Smooth muscle cell (in vitro differentiated cells): ENCODE data around the gene DEDD. TPM values are rescaled to one million over a fixed set of nuclear protein-coding genes. Genes with fewer than 3 reads are reported as not detected.
A peak's percentile ranks its signal among the peaks of the same experiment; 100 is the strongest.

Experiments used
- DNase-seq: peaks from one replicate; lab custom pipeline; 2025; ENCODE audit not compliant: unreplicated experiment; lab: John Stamatoyannopoulos, UW
- H2AFZ ChIP-seq: fragments of 200-600 bp; sonication (generic); 2 replicates; pipeline ENCODE4 v1.6.0; 2016; ENCODE audit warnings: antibody characterized with exemption, low read depth, mild to moderate bottlenecking
- H3F3A ChIP-seq: fragments of 200-600 bp; sonication (generic); 2 replicates; pipeline ENCODE4 v1.6.0; 2017; ENCODE audit warnings: antibody characterized with exemption, low read depth
- H3K27ac ChIP-seq: fragments of 200-600 bp; sonication (generic); 2 replicates; pipeline ENCODE4 v1.5.1; 2016; ENCODE audit warnings: low read depth, mild to moderate bottlenecking
- H3K27me3 ChIP-seq: fragments of 200-600 bp; sonication (generic); 2 replicates; pipeline ENCODE4 v1.6.1; 2016; ENCODE audit warnings: low read depth, mild to moderate bottlenecking
- H3K36me3 ChIP-seq: fragments of 200-600 bp; sonication (generic); 2 replicates; pipeline ENCODE4 v1.5.1; 2016; ENCODE audit warnings: low read depth
- H3K4me1 ChIP-seq: fragments of 200-600 bp; sonication (generic); 2 replicates; pipeline ENCODE4 v1.5.1; 2016; ENCODE audit warnings: low read depth
- H3K4me2 ChIP-seq: fragments of 200-600 bp; sonication (generic); 2 replicates; pipeline ENCODE4 v1.6.0; 2016; ENCODE audit warnings: mild to moderate bottlenecking
- H3K4me3 ChIP-seq: fragments of 200-600 bp; sonication (generic); 2 replicates; pipeline ENCODE4 v1.5.1; 2016; ENCODE audit warnings: mild to moderate bottlenecking
- H3K79me2 ChIP-seq: fragments of 200-600 bp; sonication (generic); 2 replicates; pipeline ENCODE4 v1.6.0; 2016; ENCODE audit warnings: low read depth, mild to moderate bottlenecking
- H3K9ac ChIP-seq: fragments of 200-600 bp; sonication (generic); 2 replicates; pipeline ENCODE4 v1.6.0; 2016; ENCODE audit warnings: low read depth
- H3K9me3 ChIP-seq: fragments of 200-600 bp; sonication (generic); replicated peaks from 2 replicates; pipeline ENCODE4 v1.5.1; 2016; ENCODE audit warnings: low read depth
- H4K20me1 ChIP-seq: fragments of 200-600 bp; sonication (generic); 2 replicates; pipeline ENCODE4 v1.6.0; 2016; ENCODE audit warnings: low read depth
- CTCF ChIP-seq: fragments of 200-600 bp; sonication (generic); IDR thresholded peaks from 2 replicates; pipeline ENCODE4 v1.5.1; 2017; ENCODE audit warnings: borderline replicate concordance, mild to moderate bottlenecking, antibody characterized with exemption; ENCODE audit not compliant: insufficient read depth, poor library complexity, severe bottlenecking
- WGBS: methylation state at CpG from one replicate; pipeline ENCODE4 v1.1.7; 2016; ENCODE audit warnings: low lambda C conversion rate; 5-methylcytosine and 5-hydroxymethylcytosine counted together
- polyA plus RNA-seq: library from polyadenylated mRNA; unstranded; fragments of >200 nt; fragmentation: Nextera tagmentation; extraction: Ambion mirVana; gene quantifications from 2 replicates; pipeline ENCODE4 v1.2.1, GENCODE V29; 2016
- total RNA-seq: library from RNA; depleted of rRNA; stranded (reverse); fragments of >200 nt; gene quantifications from 2 replicates; pipeline ENCODE4 v1.2.3, GENCODE V29; 2014

DEDD gene
- total and polyA plus RNA-seq, 2 experiments from 2014 or later = 36.3 to 38.6 TPM

DNA sequence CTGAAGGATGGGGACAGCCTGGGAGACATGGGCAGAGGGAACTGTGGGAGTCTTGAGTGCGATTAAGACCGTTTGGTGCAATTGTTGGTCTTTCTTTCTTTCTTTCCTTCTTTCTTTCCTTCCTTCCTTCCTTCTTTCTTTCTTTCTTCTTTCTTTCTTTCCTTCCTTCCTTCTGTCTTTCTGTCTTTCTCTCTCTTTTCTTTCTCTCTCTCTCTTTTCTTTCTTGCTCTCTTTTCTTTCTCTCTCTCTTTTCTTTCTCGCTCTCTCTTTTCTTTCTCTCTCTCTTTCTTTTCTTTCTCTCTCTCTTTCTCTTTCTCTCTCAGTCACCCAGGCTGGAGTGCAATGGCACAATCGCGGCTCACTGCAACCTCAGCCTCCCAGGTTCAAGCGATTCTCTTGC is 37.2 kb downstream of the DEDD start:
- no peak for DNase-seq
- Histone ChIP-seq H3K9ac (no peak overlapping the region), H3K36me3 (no peaks in the 10 kb centered on the region), H3F3A (peaks cover 16% of the 10 kb centered on the region), H3K27ac (no peak overlapping the region), H3K4me1 (peaks cover 7% of the 10 kb centered on the region), H3K4me2 (no peak overlapping the region), H2AFZ (no peak overlapping the region), H3K9me3 (no peaks in the 10 kb centered on the region), H4K20me1 (no peaks in the 10 kb centered on the region), H3K79me2 (no peaks in the 10 kb centered on the region), H3K4me3 (no peak overlapping the region), H3K27me3 (no peaks in the 10 kb centered on the region)
- 88% methylated on average over 6 of the region's 6 CpGs for WGBS
- no peak for TF ChIP-seq CTCF

GRCh38 chr1:161094481-161094880 is 38.0 kb downstream of the DEDD start:
- H3K9me3 ChIP-seq = no peaks in the 10 kb centered on the region
- DNase-seq = no peak
- WGBS = 97% methylated on average over 14 of the region's 14 CpGs
- no peak overlapping the region for H3K4me2 ChIP-seq
- no peak for TF ChIP-seq CTCF
- no peak overlapping the region for H2AFZ ChIP-seq
- H3K4me1 ChIP-seq = peaks cover 7% of the 10 kb centered on the region
- no peaks in the 10 kb centered on the region for H4K20me1 ChIP-seq
- H3F3A ChIP-seq = peaks cover 9% of the 10 kb centered on the region
- H3K4me3 ChIP-seq = no peak overlapping the region
- H3K79me2 ChIP-seq = no peaks in the 10 kb centered on the region
- H3K36me3 ChIP-seq = no peaks in the 10 kb centered on the region
- no peaks in the 10 kb centered on the region for H3K27me3 ChIP-seq
- H3K9ac ChIP-seq = no peak overlapping the region
- H3K27ac ChIP-seq = no peak overlapping the region

- DNase-seq = no peak
- H3K9me3 ChIP-seq = no peaks in the 10 kb centered on the region
- H3K79me2 ChIP-seq = no peaks in the 10 kb centered on the region
- H3F3A ChIP-seq = peaks cover 9% of the 10 kb centered on the region
- peak overlapping the region; percentile 71 for H3K27ac ChIP-seq
- H3K4me1 ChIP-seq = peaks cover 7% of the 10 kb centered on the region
- no peaks in the 10 kb centered on the region for H3K27me3 ChIP-seq
- TF ChIP-seq CTCF = no peak
- 44% methylated on average over 3 of the region's 3 CpGs for WGBS
- H4K20me1 ChIP-seq = no peaks in the 10 kb centered on the region
- no peak overlapping the region for H3K4me3 ChIP-seq
- H3K4me2 ChIP-seq = peak overlapping the region; percentile 28
- H3K36me3 ChIP-seq = no peaks in the 10 kb centered on the region
- no peak overlapping the region for H2AFZ ChIP-seq
- H3K9ac ChIP-seq = no peak overlapping the region
Measured at GRCh38 chr1:161092621-161093028, 39.8 kb downstream of the DEDD start.

DNA sequence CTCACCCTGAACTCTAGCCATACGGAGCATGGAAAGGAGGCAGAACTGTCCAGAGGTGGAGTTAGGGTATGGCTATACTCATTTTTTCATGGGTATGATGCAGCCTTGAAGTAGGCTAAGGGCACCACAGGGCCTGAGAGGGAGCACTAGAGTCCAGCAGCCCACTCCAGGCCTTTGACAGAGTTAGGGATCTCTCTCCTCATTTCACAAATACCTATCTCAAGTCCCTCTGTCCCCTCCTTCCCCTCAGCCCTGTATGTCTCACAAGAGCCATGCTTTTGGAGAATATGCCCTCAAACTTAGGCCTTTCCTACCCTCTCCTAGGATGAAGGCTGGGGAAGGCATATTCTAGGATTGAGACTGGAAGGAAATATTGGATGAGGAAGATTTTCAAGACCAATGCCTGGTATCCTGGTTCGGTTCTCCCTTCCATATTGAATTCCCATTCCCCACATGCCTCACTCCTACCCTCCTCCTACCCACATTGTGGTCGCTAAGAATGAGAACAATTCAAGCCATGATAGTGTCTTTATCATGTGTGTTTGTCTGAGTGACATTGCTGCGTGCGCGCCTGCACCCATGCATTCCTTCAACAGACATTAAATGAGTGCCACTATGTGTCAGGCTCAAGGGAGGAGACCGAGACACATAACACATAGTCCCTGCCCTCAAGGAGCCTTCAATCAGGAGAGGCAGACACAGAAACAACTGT is 40.5 kb downstream of the DEDD start:
- no peaks in the 10 kb centered on the region for H4K20me1 ChIP-seq
- no peaks in the 10 kb centered on the region for H3K9me3 ChIP-seq
- H3K27me3 ChIP-seq = no peaks in the 10 kb centered on the region
- H3K27ac ChIP-seq = peak overlapping the region; percentile 71
- no peak for DNase-seq
- no peak overlapping the region for H3K9ac ChIP-seq
- H3K4me3 ChIP-seq = no peak overlapping the region
- H3F3A ChIP-seq = peaks cover 8% of the 10 kb centered on the region
- WGBS = 50% methylated on average over 7 of the region's 7 CpGs
- H3K4me1 ChIP-seq = peaks cover 2% of the 10 kb centered on the region
- TF ChIP-seq CTCF = no peak
- H3K79me2 ChIP-seq = no peaks in the 10 kb centered on the region
- H2AFZ ChIP-seq = no peak overlapping the region
- no peaks in the 10 kb centered on the region for H3K36me3 ChIP-seq
- H3K4me2 ChIP-seq = peak overlapping the region; percentile 28
